CD4-positive, alpha-beta T cell treated with Interleukin-4 for 1 hour (primary cell): ENCODE results near the gene COL16A1.

Experiments
- DNase-seq, 2 donors: peaks; one replicate each; pipeline ENCODE4 v3.0.0-alpha.2; 2020 to 2022

COL16A1 gene

GRCh38 chr1:31644560-31645273 lies 59.1 kb downstream of the COL16A1 start, which contains the start of gene PEF1:
Gene PEF1, minus strand, starts transcription at chr1:31644876. Its CDS starts 12 bp downstream, at chr1:31644864.
- DNase-seq: peak; percentile 98 to 99

GRCh38 chr1:31643976-31644559 lies 59.7 kb downstream of the COL16A1 start:
- DNase-seq: no peak

GRCh38 chr1:31642897-31643296 lies 60.9 kb downstream of the COL16A1 start:
- DNase-seq: no peak

DNA sequence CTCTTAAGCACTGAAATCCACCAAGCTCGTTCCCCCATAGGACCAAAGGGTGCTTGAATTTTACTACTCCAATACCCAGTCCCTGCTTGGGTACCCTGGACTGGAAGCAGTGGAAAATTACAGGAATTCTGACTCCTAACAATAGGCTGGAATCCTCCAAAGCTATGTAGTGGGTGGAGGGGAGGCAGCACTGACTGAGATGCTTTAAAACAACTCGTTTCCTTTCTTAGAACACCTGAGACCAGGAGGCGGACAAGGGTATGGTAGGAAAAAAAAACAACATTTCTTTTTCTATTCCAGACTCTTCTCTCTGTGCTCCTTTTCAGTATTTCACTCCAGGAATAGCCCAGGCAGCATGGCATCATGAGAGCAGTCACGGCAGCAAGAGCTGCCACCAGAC lies 61.5 kb downstream of the COL16A1 start:
- no peak for DNase-seq

DNA sequence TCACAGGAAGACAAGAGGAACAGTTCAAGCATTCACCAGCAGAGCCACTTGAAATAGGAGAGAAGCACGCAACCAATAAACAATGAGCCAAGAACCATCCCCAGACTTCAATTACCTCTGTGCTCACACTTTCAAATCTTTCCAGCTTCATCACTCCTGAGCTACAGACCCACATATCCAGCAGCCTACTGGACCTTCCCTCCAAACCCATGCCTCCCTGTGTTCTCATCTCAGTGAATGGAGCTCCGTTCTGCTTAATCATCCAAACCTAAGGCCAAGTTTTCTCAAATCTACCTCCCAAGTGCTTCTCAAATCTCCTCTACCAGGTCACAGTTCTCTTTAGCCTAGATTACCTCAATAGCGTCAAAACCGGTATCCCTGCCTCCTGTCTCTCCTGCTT lies 62.9 kb downstream of the COL16A1 start:
- no peak for DNase-seq

DNA sequence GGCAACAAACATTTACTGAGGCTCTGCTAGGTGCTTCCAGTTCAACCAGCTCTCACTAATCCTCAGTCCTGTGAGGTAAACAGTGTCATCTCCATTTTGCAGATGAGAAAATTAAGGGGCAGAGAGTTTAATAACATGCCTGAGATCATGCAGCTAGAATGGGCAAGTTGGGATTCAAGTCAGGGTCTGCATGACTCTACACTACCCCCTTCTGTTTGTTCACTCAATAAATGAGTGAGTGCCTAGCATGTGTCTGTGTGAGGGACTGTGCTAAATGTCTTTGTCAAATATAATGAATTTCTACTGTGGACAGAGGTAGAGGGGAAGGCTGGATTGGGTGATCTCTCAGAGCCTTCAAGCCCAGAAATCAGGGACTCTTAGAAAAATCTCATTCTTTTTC lies 63.6 kb downstream of the COL16A1 start:
- no peak for DNase-seq

GRCh38 chr1:31639543-31639942 lies 64.3 kb downstream of the COL16A1 start:
- DNase-seq: no peak

DNA sequence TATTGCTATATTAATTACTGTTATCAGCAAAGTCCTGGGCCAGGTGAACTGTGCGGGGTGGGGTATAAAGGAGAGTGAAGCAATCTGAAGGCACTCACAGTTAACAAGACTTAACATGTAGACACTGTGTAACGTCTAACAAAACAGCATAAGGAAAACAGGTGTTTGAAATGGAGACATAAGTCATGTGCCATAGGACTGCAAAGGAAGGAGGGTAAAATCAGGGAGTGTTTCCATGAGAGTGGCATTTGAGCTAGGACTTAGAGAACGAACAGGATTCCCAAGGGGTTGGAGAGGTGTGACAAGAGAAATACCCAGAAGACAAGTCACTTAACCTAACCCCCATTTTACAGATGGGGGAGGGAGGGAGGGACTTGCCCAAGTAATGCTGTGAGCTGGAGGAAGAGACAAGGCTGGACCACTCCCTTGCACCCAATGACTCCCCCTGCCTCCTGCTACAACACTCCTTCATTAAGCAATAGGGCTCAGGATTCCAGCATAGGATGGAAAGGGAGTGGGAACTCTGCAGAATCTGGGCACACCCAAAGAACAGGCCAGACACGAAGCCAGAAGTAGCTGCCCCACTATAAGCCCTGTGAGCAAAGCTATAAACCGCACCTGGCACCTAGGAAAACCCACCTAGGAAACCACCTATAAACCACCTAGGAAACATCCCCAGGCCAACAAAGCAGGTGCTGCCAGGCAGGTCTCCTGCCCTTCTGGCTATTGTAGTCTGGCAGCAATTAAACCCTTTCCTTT lies 65.7 kb downstream of the COL16A1 start:
- DNase-seq: no peak

GRCh38 chr1:31633117-31633516 lies 70.7 kb downstream of the COL16A1 start:
- peak in 1 of 2 donors; percentile 13 for DNase-seq

GRCh38 chr1:31632649-31633048 lies 71.2 kb downstream of the COL16A1 start:
- no peak for DNase-seq

- no peak for DNase-seq
Measured at GRCh38 chr1:31628931-31629556, 74.8 kb downstream of the COL16A1 start.

DNA sequence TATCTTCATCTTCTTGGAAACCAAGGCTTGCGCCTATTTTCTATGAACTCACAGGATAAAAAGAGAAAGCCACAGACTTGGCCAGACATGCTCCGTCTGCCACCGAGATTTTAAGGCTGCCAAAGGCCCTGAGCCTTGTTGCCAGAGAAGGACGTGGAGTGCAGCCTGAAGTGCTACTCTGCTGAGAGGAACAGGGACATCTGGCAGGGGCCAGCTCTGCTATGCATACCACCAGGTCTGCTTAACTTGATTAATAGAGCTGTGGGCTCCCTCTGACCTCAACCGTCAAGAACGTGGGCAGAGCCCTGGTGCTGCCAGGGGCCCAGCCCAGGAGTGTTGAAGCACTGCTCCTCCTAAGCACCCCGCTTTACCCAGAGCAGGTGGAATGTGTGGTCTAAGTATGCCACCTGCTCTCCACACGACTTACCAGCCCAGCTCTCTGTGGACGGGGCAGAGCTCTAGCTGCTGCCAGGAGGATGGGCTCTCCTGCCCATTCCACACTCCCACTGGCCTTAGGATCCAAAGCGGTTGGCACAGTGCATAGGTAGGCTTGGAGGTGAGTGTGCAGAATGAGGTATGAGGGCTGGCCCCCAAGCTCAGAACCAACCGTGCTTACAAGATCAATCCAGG lies 75.8 kb downstream of the COL16A1 start:
- DNase-seq: no peak

DNA sequence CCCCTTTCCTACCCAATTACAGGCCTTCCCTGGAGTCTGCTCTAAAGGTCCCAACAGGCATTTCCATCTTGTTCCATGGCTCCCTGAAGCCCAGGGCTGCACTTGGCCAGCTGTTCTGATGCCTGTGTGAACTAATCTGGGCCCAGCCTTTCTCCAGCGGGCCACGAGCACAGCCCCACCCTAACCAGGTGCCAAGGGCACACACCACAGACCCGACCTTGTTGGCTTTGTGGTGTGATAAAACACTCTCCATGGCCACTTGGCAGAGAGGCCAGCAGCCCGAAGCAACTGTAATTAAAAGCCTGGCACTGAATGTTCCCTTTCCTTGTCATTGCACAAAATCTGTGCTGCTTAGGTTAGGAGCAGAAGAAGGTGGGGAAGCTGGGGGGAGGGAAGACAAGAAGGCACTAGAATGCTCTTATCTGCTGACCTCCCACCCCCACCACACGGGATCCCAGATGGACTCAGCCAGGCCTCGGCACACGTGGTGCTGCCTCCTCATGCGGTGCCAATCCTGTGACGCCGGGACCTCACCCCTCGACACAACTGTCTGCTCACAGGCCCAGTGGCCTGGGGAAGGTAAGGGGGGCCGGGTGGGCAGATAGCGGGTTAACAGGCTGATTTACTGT lies 76.4 kb downstream of the COL16A1 start:
- no peak for DNase-seq

GRCh38 chr1:31626223-31627207 lies 77.3 kb downstream of the COL16A1 start:
- no peak for DNase-seq

- DNase-seq: no peak
Measured at GRCh38 chr1:31625561-31626222, 78.1 kb downstream of the COL16A1 start.

DNA sequence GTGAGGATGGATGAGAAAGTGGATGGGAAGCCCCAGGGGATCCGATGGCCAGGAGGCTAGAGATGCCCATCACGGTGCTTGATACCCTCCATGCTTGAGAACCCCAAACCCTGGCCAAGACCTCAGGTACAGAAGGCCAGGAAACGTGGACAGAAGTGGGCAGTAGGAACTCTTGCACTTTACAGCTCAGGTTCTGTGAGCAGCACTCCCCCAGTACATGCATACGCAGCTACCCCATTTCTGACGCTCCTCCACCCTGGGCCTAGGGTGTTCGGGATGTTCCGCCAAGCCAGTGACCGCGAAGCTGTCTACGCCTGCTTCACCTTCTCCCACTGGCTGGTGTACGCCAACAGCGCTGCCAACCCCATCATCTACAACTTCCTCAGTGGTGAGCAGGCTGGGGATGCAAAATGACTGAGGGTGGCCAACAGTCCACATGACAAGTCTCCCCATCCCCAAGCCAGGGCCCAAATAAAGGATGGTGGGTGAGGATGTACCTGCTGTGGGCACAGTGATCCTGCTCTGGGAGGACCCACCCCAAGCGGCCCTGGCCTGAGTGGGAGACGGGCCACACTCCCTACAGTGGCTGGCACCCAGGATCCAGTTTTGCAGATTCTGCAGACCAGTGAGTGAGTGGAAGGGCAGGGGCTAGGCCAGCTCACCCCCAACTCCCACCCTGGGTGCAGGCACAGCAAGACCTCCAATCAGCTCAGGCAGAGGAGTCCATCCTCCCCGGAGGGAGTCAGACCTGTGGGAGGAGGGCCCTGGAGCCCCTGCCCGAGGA lies 78.9 kb downstream of the COL16A1 start:
- DNase-seq: no peak

- DNase-seq: no peak
Measured at GRCh38 chr1:31624309-31624708, 79.5 kb downstream of the COL16A1 start.

GRCh38 chr1:31623365-31623764 lies 80.5 kb downstream of the COL16A1 start:
- no peak for DNase-seq

- DNase-seq: no peak
Measured at GRCh38 chr1:31621847-31622730, 81.7 kb downstream of the COL16A1 start.
